ENCODE results near the gene IPO11. TPM values are rescaled to one million over a fixed set of nuclear protein-coding genes. Genes with fewer than 3 reads are reported as not detected.

IPO11 gene
- total RNA-seq, 1 donor from 2014 or later = 30.3 TPM

DNA sequence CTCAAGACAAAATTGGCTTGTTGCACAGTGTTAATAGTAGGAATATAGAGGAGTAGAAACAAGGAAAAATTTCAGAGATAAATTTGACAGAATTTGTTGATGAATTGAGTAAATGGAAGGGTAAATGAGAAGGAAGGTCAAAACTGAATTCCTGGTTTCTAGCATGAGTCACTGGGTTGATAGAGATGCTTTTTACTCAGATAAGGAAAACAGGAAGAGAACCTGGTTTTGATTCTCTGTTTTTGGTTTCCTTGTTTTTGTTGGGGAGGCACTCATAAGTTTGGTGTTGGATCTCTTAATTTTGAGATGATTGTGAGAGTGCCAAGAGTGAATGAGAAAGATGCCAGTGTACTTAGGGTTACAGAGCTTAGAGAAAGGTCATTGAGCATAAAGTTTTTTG lies 173.2 kb downstream of the IPO11 start:
- Histone ChIP-seq H3K9me3 (replicated peaks) (no peaks in the 10 kb centered on the region), H3K27ac (replicated peaks) (no peak overlapping the region), H3K27me3 (ENCODE audit: low read depth) (no peaks in the 10 kb centered on the region), H3K4me3 (no peak overlapping the region), H3K4me1 (peaks cover 9% of the 10 kb centered on the region), H3K36me3 (no peaks in the 10 kb centered on the region)
- DNase-seq = no peak
- TF ChIP-seq, protein P1, sequence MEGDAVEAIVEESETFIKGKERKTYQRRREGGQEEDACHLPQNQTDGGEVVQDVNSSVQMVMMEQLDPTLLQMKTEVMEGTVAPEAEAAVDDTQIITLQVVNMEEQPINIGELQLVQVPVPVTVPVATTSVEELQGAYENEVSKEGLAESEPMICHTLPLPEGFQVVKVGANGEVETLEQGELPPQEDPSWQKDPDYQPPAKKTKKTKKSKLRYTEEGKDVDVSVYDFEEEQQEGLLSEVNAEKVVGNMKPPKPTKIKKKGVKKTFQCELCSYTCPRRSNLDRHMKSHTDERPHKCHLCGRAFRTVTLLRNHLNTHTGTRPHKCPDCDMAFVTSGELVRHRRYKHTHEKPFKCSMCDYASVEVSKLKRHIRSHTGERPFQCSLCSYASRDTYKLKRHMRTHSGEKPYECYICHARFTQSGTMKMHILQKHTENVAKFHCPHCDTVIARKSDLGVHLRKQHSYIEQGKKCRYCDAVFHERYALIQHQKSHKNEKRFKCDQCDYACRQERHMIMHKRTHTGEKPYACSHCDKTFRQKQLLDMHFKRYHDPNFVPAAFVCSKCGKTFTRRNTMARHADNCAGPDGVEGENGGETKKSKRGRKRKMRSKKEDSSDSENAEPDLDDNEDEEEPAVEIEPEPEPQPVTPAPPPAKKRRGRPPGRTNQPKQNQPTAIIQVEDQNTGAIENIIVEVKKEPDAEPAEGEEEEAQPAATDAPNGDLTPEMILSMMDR (IDR thresholded peaks at IDR 0.05; ENCODE audit: borderline replicate concordance) = no peak
- intact Hi-C loops (cut with micrococcal nuclease) = no loop called here

DNA sequence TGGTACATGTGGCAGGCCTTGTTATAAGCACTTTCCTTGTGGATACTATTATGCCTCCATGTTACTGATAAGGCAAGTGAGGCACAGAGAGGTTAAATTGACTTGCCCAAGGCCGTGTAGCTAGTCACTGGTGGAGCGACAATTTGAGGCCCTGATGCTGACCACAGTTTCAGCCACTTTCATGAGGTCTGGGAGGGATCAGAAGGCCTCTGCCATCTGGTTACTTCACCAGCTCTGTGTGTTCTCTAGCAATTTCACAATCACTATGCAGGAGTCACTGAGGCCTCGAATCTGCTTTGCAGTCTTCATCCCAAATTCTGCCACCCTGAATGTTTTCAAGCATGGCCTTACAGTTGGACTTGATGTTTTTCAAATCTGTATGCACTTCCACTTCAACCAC lies 175.2 kb downstream of the IPO11 start:
- no peaks in the 10 kb centered on the region for H3K27me3 ChIP-seq (ENCODE audit: low read depth)
- TF ChIP-seq, protein P1 (IDR thresholded peaks at IDR 0.05; ENCODE audit: borderline replicate concordance) = no peak
- intact Hi-C loops (cut with micrococcal nuclease) = no loop called here
- H3K27ac ChIP-seq (replicated peaks) = no peak overlapping the region
- peaks cover 14% of the 10 kb centered on the region for H3K36me3 ChIP-seq
- H3K4me3 ChIP-seq = no peak overlapping the region
- H3K9me3 ChIP-seq (replicated peaks) = no peaks in the 10 kb centered on the region
- no peak for DNase-seq
- peaks cover 9% of the 10 kb centered on the region for H3K4me1 ChIP-seq

DNA sequence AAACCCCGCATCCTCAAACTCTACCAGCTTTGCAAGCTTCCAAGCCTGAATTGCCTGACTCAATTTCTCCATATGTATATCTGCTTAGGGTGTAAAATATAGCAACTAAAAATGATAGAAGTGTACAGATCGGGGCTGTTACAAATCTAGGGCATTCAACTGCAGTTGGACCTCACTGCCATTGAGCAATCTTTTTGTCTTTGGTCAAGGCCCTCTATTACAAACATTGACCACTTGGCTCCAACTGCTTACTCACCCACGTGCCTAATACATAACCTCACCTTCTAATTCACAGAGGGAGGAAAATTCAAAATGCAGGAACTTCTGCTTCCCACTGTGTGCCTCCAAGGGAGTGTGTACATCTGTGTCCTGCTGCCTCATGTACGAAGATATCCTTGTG lies 176.1 kb downstream of the IPO11 start:
- H3K4me3 ChIP-seq = no peak overlapping the region
- intact Hi-C loops (cut with micrococcal nuclease) = no loop called here
- H3K9me3 ChIP-seq (replicated peaks) = no peaks in the 10 kb centered on the region
- peaks cover 17% of the 10 kb centered on the region for H3K36me3 ChIP-seq
- H3K4me1 ChIP-seq = peaks cover 9% of the 10 kb centered on the region
- TF ChIP-seq, protein P1 (IDR thresholded peaks at IDR 0.05; ENCODE audit: borderline replicate concordance) = no peak
- H3K27me3 ChIP-seq (ENCODE audit: low read depth) = no peaks in the 10 kb centered on the region
- DNase-seq = no peak
- no peak overlapping the region for H3K27ac ChIP-seq (replicated peaks)

DNA sequence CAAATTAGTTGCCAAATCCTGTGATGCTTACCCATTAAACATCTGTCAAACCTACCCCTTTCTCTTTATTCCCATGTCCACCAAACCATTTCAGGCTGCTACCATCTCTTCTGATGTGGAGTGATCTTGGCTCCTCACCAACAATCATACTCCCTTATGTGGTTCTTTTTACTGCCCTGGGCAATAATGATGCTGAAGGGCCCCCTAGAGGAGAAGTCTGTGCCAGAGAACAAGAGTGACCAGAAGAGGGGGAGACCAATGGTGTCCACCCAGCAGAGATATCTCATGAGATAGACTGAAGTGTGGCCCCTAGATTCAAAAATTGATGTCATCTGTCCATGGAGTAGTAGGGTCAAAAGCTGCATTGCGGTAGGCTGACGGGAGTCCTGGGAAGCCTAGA lies 176.9 kb downstream of the IPO11 start:
- intact Hi-C loops (cut with micrococcal nuclease) = no loop called here
- no peaks in the 10 kb centered on the region for H3K27me3 ChIP-seq (ENCODE audit: low read depth)
- TF ChIP-seq, protein P1 (IDR thresholded peaks at IDR 0.05; ENCODE audit: borderline replicate concordance) = no peak
- H3K36me3 ChIP-seq = peaks cover 17% of the 10 kb centered on the region
- no peak overlapping the region for H3K27ac ChIP-seq (replicated peaks)
- no peak overlapping the region for H3K4me3 ChIP-seq
- H3K9me3 ChIP-seq (replicated peaks) = no peaks in the 10 kb centered on the region
- H3K4me1 ChIP-seq = peaks cover 9% of the 10 kb centered on the region
- no peak for DNase-seq

DNA sequence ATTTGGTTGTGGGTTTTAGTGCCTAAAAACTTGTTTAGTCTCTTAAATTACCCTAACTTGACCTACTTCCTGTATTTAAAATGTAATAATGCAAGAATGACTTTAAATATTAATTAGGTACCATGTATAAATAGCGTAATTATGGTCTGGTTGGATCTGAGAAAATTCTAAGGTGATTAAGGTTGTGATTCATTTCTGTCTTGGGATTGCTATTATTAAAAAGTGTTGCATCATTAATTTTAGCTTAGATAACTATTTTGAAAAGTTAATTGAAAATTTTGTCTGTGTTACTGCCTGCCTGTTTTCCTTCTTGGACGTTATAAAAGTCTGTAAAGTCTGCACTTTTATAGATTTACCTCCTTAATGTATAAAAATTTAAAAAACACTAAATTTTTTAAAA lies 177.8 kb downstream of the IPO11 start:
- Histone ChIP-seq H3K4me1 (peaks cover 5% of the 10 kb centered on the region), H3K4me3 (no peak overlapping the region), H3K27ac (replicated peaks) (no peak overlapping the region), H3K36me3 (peaks cover 17% of the 10 kb centered on the region), H3K9me3 (replicated peaks) (no peaks in the 10 kb centered on the region), H3K27me3 (ENCODE audit: low read depth) (no peaks in the 10 kb centered on the region)
- intact Hi-C loops (cut with micrococcal nuclease) = no loop called here
- no peak for DNase-seq
- TF ChIP-seq, protein P1 (IDR thresholded peaks at IDR 0.05; ENCODE audit: borderline replicate concordance) = no peak

DNA sequence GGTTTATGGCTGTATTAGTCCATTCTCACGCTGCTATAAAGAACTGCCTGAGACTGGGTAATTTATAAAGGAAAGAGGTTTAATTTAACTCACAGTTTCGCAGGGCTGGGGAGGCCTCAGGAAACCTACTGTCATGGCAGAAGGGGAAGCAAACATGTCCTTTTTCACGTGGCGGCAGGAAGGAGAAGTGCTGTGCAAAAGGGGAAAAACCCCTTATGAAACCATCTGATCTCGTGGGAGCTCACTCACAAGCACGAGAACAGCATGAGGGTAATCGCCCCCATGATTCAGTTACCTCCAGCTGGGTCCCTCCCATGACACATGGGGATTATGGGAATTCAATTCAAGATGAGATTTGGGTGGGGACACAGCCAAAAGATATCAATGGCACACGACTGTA lies 180.0 kb downstream of the IPO11 start:
- DNase-seq = no peak
- no peak overlapping the region for H3K27ac ChIP-seq (replicated peaks)
- H3K9me3 ChIP-seq (replicated peaks) = no peaks in the 10 kb centered on the region
- no peaks in the 10 kb centered on the region for H3K27me3 ChIP-seq (ENCODE audit: low read depth)
- H3K36me3 ChIP-seq = peaks cover 17% of the 10 kb centered on the region
- H3K4me1 ChIP-seq = no peaks in the 10 kb centered on the region
- H3K4me3 ChIP-seq = no peak overlapping the region
- intact Hi-C loops (cut with micrococcal nuclease) = no loop called here
- TF ChIP-seq, protein P1 (IDR thresholded peaks at IDR 0.05; ENCODE audit: borderline replicate concordance) = no peak
